Fibroblast of villous mesenchyme (primary cell): Measurements from ENCODE around the gene TMEM59L. TPM values are rescaled to one million over a fixed set of nuclear protein-coding genes. Genes with fewer than 3 reads are reported as not detected.

Experiments
- DNase-seq: peaks from one replicate; pipeline ENCODE4 v3.0.0-alpha.2; 2010; ENCODE audit warnings: low read depth
- H3K4me3 ChIP-seq: 2 replicates; pipeline ENCODE4 v1.5.1; 2011; ENCODE audit warnings: low read depth, mild to moderate bottlenecking, low read length
- total RNA-seq: library from RNA; depleted of rRNA; stranded (reverse); fragments of >200 nt; gene quantifications from 2 replicates; pipeline ENCODE4 v1.2.3, GENCODE V29; 2012
- TF ChIP-seq, protein P1 (sequence below): IDR thresholded peaks from 2 replicates; pipeline ENCODE4 v1.5.1; 2012; ENCODE audit warnings: low read depth, mild to moderate bottlenecking, low read length; ENCODE audit not compliant: insufficient read depth

The TMEM59L gene
- total RNA-seq, 1 donor, result under 0.01 TPM

DNA sequence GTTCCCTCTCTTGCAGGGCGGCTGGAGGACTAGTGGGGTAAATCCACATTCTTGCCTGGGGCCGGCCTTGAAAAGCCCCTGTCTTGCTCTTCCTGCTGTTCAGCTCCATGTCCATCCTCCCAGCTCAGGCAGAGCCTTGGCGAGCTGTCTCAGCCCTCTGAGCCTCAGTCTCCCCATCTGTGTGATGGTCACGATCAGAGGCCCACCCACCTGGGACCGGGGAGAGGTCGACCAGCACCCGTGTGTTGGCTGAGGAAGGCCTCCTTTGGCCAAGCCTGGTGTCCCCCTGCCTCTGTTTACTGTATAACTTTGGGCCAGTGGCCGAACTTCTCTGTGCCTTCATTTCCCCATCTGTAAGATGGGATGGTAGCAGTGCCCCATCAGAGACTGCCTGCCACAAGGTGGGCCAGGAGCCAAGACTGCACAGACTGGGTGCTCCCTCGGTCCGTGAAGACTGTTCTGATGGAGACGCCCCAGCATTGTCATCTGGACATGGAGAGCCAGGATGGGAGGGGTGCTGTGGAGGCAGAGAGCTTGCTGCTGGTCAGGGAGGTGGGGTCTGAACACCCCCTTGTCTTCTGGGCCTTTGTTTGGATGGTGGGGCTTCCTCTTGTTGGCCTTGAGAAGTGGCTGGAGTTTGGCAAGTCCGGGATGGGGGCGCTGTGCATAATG, 42.6 kb downstream of the TMEM59L start:
- no peak overlapping the region for H3K4me3 ChIP-seq
- DNase-seq, result no peak
- TF ChIP-seq, protein P1, sequence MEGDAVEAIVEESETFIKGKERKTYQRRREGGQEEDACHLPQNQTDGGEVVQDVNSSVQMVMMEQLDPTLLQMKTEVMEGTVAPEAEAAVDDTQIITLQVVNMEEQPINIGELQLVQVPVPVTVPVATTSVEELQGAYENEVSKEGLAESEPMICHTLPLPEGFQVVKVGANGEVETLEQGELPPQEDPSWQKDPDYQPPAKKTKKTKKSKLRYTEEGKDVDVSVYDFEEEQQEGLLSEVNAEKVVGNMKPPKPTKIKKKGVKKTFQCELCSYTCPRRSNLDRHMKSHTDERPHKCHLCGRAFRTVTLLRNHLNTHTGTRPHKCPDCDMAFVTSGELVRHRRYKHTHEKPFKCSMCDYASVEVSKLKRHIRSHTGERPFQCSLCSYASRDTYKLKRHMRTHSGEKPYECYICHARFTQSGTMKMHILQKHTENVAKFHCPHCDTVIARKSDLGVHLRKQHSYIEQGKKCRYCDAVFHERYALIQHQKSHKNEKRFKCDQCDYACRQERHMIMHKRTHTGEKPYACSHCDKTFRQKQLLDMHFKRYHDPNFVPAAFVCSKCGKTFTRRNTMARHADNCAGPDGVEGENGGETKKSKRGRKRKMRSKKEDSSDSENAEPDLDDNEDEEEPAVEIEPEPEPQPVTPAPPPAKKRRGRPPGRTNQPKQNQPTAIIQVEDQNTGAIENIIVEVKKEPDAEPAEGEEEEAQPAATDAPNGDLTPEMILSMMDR, result no peak

DNA sequence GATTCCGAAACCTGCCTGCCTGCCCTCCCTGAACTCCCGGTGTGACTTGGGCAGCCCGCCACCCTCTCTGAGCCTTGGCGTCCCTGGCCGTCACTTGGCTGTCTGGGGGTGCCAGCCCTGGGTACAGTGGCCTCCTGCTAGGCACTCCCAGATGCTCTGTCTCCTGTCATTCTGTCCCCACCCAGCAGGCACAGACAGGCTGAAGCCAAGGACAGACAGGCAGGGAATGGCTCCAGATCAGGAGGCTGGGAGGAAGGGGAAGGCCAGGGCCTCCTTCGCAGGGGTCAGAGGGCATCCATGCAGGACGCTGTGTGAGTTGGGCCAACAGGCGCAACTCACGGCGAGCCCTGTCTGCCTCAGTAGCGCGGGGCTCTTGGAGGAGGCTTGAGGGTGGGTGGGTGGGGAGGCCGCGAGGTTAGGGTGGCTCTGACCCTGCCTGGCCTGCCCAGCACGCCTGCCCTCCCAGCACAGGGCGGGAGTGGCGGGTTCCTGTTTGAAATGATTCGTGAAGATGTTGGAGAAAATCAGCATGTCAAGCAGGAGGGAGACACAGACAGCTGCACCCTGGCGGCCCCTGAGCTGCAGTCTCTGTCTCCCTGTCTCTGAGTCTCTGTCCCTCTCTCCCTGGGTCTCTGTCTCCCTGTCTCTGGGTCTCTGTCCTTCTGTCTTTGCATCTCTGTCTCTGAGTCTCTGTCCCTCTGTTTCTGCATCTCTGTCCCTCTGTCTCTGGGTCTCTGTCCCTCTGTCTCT, 43.8 kb downstream of the TMEM59L start:
- DNase-seq, result no peak
- no peak overlapping the region for H3K4me3 ChIP-seq
- TF ChIP-seq, protein P1, result no peak

DNA sequence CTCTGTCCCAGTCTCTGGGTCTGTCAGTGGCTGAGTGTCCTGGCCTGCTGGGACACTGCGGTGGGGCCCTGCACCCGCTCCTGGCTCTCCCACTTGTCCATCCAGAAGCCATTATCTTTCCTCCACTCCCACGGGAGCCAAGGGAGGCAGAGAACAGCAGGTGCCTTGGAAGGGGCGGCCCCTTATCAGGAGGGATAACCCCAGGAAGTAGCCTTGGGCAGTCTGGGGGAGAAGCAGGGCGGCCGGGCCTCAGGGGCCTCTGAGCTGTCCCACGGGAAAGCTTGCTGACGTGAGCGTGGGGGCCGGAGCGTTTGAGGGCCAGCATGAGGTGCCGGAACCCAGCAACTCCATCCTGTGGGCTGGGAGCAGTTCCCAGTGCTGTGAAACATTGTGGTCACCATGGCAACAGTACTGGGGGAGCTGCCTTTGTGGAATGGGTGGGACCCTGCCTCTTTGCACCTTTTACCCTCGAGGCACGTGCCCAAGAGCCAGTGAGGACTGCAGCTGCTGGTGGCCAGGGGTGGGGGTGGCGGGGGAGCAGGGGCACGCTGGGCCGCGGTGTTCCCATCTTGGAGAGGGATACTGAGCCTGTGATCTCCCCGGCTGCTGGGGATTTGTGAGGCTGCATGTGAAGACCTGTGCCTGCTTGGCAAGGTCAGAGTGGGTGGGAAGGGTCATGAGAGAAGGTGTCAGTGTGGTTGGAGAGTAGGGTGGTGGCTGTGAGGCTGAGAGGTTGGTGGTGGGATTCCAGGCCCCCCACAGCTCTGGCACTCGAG, 45.1 kb downstream of the TMEM59L start:
- DNase-seq, result peak; percentile 94
- H3K4me3 ChIP-seq, result no peak overlapping the region
- TF ChIP-seq, protein P1, result no peak

DNA sequence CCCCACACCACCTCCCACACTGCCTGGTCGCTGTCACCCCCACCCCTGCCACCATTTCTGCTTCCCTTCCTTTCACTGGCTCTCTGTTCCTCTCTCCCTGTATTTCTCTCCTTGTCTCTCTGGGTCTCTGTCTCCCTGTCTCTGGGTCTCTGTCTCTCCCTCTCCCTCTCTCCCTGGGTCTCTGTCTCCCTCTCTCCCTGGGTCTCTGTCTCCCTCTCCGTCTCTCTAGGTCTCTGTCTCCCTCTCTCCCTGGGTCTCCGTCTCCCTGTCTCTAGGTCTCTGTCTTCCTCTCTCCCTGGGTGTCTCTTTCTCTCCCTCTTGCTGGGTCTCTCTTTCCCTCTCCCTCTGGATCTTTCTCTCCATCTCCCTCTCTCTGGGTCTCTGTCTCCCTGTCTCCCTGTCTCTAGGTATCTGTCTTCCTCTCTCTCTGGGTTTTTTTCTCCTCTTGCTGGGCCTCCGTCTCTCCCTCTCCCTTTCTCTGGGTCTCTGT, 45.7 kb downstream of the TMEM59L start:
- H3K4me3 ChIP-seq, result no peak overlapping the region
- TF ChIP-seq, protein P1, result no peak
- DNase-seq, result no peak

DNA sequence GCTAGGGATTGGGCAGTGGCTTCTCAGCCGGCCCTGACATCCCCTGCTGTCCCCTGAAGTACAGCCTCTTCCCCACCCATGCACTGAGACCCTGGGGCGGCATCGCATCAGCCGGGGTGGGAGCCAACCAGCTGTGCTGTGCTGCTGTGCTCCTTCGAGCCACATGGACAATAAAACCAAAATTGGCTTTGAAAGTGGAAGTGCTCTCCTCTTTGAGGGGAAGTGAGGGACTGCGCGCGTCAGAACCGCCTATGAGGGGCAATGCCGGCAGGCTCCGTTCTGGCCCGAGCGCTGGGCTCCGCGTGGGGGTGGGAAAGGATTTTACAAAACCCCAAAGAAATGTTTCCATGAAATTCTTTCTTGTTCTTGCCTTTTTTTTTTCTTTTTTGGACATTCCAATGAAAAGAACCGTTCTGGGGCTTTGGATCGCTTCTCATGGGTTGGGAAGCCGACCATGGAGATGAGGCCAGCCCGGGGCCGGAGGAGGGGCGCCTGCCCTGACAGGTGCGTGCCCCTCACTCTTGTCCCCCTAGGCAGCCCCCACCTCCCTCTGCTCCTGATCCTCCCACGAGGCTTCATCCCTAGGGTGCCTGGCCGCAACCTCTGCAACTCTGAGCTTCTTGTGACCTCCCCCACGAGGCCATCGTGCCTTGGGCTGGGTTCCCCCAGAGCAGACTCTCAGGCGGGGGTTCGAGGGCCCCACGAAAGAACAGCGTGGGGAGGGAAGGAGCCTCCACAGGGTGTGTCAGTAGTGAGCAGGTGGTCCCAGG, 46.8 kb downstream of the TMEM59L start:
- DNase-seq, result peak; percentile 65
- TF ChIP-seq, protein P1, result no peak
- H3K4me3 ChIP-seq, result no peak overlapping the region
